ENCODE results near the gene KDM1B.

The KDM1B gene

DNA sequence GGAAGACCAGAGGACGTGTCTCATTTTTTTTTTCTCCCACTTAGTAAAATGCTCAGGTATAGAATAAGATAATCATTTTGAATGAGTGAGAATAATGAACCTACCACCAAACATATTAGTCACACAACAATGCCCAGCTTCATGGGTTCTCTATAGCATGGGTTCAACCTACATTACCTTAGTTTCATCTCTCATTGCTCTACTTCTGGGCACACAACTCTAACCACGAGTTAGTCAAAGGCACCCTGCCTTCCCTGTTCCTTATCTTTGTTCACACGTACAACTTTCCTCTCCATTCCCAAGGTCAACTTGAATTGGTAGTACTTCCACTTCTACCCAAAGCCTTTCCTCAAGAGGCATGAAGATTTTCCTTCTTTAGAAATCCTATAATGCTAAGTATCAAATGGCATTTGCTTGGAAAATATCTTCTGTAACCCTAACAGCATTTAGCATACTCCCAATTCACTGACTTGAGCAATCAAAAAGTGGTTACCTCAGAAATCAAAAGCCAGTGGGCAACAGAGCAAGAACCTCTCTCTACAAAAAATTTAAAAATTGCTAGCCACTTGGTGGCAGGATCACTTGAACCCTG is 88.2 kb downstream of the KDM1B start:
- no peak for TF ChIP-seq SIN3A (IDR thresholded peaks at IDR 0.05; ENCODE audit: borderline replicate concordance, insufficient read depth, low read length)
- TF ChIP-seq FOXP2 (optimal IDR thresholded peaks at IDR 0.05; ENCODE audit: borderline replicate concordance, extremely low read depth, extremely low read length, insufficient read depth), result no peak
- no peak for TF ChIP-seq TAF1 (IDR thresholded peaks at IDR 0.05; ENCODE audit: borderline replicate concordance, insufficient read depth, low read length)
- TF ChIP-seq REST (IDR thresholded peaks at IDR 0.05; ENCODE audit: insufficient read depth in 1 of 2, low read depth in 2 of 2, low read length in 2 of 2), result no peak
- no peak for TF ChIP-seq POLR2AphosphoS5 (IDR thresholded peaks at IDR 0.05; ENCODE audit: low read depth, low read length)

- no peak for TF ChIP-seq TAF1 (IDR thresholded peaks at IDR 0.05; ENCODE audit: borderline replicate concordance, insufficient read depth, low read length)
- no peak for TF ChIP-seq SIN3A (IDR thresholded peaks at IDR 0.05; ENCODE audit: borderline replicate concordance, insufficient read depth, low read length)
- TF ChIP-seq FOXP2 (optimal IDR thresholded peaks at IDR 0.05; ENCODE audit: borderline replicate concordance, extremely low read depth, extremely low read length, insufficient read depth), result no peak
- TF ChIP-seq POLR2AphosphoS5 (IDR thresholded peaks at IDR 0.05; ENCODE audit: low read depth, low read length), result no peak
Observed at GRCh38 chr6:18244251-18244650, 89.0 kb downstream of the KDM1B start.

- TF ChIP-seq TAF1 (IDR thresholded peaks at IDR 0.05; ENCODE audit: borderline replicate concordance, insufficient read depth, low read length) (no peak), FOXP2 (optimal IDR thresholded peaks at IDR 0.05; ENCODE audit: borderline replicate concordance, extremely low read depth, extremely low read length, insufficient read depth) (no peak), POLR2AphosphoS5 (IDR thresholded peaks at IDR 0.05; ENCODE audit: low read depth, low read length) (no peak), SIN3A (IDR thresholded peaks at IDR 0.05; ENCODE audit: borderline replicate concordance, insufficient read depth, low read length) (no peak), REST (IDR thresholded peaks at IDR 0.05; ENCODE audit: insufficient read depth in 1 of 2, low read depth in 2 of 2, low read length in 2 of 2) (no peak)
Observed at GRCh38 chr6:18245079-18245478, 89.9 kb downstream of the KDM1B start.

DNA sequence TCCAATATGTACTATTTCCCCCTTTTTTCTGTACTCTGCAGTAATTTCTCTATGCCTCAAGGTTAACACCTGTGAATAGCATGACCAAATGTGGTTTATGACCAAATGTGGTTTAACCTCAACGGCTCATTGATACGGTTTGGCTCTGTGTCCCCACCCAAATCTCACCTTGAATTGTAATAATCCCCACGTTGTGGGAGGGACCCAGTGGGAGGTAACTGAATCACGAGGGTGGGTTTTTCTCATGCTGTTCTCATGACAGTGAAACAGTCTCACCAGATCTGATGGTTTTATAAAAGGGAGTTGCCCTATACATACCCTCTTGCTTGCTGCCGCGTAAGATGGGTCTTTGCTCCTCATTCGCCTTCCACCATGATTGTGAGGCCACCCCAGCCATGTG is 90.4 kb downstream of the KDM1B start:
- no peak for TF ChIP-seq FOXP2 (optimal IDR thresholded peaks at IDR 0.05; ENCODE audit: borderline replicate concordance, extremely low read depth, extremely low read length, insufficient read depth)
- no peak for TF ChIP-seq POLR2AphosphoS5 (IDR thresholded peaks at IDR 0.05; ENCODE audit: low read depth, low read length)
- no peak for TF ChIP-seq TAF1 (IDR thresholded peaks at IDR 0.05; ENCODE audit: borderline replicate concordance, insufficient read depth, low read length)
- no peak for TF ChIP-seq SIN3A (IDR thresholded peaks at IDR 0.05; ENCODE audit: borderline replicate concordance, insufficient read depth, low read length)
- no peak for TF ChIP-seq REST (IDR thresholded peaks at IDR 0.05; ENCODE audit: insufficient read depth in 1 of 2, low read depth in 2 of 2, low read length in 2 of 2)

DNA sequence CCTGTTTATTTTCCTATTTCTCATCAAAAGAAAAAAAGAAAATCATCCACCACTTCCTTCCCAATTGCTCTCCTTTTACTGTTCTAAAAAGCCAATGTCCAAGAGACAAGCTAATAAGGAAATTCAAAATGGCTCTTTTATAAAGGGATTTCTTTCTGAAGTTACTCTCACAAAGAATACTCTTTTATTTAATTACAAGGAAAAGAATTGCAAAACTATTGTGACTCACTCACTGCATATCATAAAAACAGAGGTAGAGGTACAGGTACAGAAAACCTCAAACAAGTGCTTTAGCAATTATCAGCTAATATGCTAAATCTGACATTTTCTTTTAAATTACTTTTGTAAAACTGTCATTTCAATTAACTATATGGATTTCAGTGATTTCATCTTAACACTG is 91.0 kb downstream of the KDM1B start:
- TF ChIP-seq FOXP2 (optimal IDR thresholded peaks at IDR 0.05; ENCODE audit: borderline replicate concordance, extremely low read depth, extremely low read length, insufficient read depth) (no peak), REST (IDR thresholded peaks at IDR 0.05; ENCODE audit: insufficient read depth in 1 of 2, low read depth in 2 of 2, low read length in 2 of 2) (no peak), SIN3A (IDR thresholded peaks at IDR 0.05; ENCODE audit: borderline replicate concordance, insufficient read depth, low read length) (no peak), TAF1 (IDR thresholded peaks at IDR 0.05; ENCODE audit: borderline replicate concordance, insufficient read depth, low read length) (no peak), POLR2AphosphoS5 (IDR thresholded peaks at IDR 0.05; ENCODE audit: low read depth, low read length) (no peak)
